Stimulated activated naive CD4-positive, alpha-beta T cell (primary cell): ENCODE measurements around the gene FAM120B.

Source experiments
- DNase-seq, 6 experiments: peaks; one replicate each; lab custom pipeline; 2025; lab: John Stamatoyannopoulos, UW

Gene FAM120B

GRCh38 chr6:170420791-170421776, 114.5 kb downstream of the FAM120B start:
- DNase-seq: no peak

- no peak for DNase-seq
These were observed 115.4 kb downstream of the FAM120B start for GRCh38 chr6:170421921-170422320.

DNA sequence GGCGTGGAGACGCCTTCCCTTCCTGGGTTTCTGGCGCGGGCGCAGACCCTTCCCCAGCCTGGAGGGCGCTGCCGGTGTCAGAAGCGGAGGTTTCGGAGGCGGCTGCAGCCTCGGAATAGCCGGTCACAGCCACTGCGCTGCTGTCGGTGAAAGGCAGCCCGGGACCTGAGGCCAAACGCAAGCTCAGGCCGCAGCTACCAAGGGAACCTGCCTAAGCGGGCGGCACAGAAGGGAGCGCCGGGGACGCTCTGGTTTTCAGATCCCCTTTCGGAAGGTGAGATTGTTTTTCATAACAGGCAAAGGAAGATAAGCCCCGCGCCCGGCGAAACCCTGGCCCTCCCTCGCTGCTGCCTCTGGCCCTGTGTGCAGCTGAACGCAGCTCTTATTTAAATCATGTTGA, 116.5 kb downstream of the FAM120B start:
- DNase-seq: no peak

DNA sequence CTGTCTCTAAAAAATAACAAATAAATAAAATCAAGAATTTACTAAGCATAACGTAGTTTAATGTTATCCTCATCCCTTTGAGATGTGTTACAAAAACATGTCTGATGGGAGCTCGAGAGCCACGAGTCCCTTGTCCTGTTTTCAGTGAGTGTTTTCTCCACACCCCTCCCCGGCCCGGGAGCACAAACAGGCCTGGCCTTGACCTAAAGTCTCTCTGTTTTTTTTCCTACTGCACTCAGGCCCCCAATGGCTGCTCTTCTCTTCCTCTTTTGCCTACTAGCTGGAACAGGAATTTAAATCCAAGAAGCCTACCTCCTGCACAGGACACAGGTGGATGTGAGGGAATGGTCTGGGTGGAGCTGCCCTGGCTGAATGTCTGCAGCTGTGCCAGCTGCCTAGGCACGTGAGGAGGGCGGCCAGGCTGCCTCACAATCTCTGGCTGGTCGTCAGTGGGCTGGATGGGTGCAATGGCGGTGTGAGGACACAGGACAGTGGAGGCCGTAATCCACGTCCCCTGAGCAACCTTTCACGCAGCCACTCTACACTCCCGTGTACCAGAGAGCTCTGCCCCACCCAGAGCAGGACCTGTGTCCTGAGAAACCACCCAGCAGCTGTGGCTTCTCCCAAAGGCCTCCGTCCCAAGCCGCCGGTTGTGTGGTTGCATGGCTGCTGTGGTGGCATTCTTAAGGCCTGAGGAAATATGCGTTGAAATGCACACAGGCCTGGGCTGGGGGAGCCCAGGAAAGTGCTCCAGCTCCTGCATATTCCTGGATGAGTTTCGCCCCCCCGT, 117.5 kb downstream of the FAM120B start:
- no peak for DNase-seq

GRCh38 chr6:170424604-170425126, 118.1 kb downstream of the FAM120B start:
- no peak for DNase-seq

DNA sequence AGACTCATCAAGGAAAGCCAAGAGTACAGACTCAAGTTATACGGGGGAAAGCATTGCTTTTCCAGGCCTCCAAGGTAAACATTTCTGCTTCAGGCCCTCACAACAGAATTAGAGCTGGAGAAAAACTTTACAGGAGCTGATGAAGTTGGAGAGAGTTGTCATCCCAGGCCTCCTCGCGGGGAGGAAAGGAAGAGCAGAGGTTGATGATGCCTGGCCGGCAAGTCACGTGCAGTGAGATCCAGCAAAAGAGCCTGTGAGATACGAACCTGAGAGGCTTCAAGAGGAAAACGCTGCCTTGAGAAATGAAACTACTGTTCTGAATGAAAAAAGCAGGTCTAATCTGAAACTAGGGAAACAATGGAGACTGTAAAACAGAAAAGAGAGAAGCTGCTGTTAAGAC, 122.9 kb downstream of the FAM120B start:
- no peak for DNase-seq

GRCh38 chr6:170433163-170434116, 126.9 kb downstream of the FAM120B start:
- DNase-seq: no peak

DNA sequence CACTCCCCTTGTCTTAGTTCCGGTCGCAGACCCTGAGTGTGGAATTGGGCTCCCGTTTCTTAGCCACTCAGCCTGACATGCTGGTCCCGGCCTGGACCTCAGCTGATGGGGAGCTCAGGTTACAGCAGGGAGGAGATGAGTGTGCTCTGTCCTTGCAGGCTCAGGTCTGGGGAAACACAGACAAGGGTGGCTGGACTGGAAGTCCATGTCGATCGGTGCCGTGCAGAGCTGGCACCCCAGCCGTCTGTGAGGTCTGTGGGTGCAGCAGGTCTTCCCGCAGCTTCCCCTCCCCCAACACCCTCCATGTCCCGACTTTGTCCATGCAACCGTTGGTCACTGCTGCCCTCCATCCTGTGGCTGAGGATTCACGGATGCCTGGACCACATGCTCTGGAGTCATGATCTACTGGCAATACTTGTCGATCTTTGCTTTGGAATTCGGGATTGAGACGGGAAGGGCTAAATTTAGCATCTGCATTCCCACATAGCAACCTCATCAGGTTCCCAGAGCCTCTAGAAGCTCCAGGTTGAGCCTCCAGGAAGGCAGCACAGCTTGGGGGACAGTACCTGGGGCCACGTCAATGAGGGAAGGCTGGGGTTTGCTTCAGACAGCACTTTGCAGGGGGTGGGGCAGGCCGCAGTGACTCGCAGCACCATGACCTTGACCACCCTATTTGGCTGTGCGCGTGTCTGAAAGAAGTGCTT, 127.7 kb downstream of the FAM120B start:
- DNase-seq: no peak

GRCh38 chr6:170434821-170435155, 128.2 kb downstream of the FAM120B start:
- DNase-seq: no peak

DNA sequence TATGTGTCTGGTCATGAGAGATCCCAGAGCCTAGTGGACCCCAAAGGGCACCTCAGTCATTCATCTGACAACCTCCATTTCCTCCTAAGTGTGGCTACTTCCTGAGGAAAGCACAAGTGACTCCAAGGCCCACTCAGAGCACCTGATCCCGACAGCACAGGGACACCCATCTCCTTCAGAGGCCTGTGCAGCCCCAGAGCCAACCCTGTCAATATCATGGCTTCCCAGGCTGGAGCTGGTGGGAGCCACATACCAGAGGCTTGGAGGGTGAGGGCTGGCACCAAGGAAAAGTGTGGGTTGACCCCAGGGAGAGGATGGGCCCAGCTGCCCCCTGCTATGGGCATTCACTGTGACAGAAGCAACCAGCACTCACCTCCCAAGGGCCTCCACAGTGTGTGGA, 129.2 kb downstream of the FAM120B start:
- DNase-seq: no peak

GRCh38 chr6:170436209-170436809, 129.8 kb downstream of the FAM120B start:
- no peak for DNase-seq

- no peak for DNase-seq
These were observed 131.3 kb downstream of the FAM120B start for GRCh38 chr6:170437719-170438401.

DNA sequence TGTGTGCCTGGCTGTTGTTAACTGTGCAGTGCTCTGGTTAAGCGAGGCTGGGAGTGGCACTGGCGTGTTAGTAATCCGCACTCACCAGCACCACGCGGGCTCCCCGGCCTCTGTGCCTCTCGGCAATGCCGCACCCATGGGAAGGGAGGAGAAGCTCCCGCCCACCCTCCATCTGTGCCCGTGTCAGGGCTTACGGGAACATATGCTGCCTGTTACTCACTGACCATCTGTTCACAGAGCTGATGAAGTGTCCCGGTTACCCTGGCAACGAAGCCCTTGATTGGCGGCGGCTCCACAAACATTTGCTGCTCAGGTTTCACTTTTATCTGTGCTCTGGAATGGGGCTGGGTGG, 131.8 kb downstream of the FAM120B start:
- DNase-seq: no peak

GRCh38 chr6:170438861-170439260, 132.3 kb downstream of the FAM120B start:
- DNase-seq: no peak

DNA sequence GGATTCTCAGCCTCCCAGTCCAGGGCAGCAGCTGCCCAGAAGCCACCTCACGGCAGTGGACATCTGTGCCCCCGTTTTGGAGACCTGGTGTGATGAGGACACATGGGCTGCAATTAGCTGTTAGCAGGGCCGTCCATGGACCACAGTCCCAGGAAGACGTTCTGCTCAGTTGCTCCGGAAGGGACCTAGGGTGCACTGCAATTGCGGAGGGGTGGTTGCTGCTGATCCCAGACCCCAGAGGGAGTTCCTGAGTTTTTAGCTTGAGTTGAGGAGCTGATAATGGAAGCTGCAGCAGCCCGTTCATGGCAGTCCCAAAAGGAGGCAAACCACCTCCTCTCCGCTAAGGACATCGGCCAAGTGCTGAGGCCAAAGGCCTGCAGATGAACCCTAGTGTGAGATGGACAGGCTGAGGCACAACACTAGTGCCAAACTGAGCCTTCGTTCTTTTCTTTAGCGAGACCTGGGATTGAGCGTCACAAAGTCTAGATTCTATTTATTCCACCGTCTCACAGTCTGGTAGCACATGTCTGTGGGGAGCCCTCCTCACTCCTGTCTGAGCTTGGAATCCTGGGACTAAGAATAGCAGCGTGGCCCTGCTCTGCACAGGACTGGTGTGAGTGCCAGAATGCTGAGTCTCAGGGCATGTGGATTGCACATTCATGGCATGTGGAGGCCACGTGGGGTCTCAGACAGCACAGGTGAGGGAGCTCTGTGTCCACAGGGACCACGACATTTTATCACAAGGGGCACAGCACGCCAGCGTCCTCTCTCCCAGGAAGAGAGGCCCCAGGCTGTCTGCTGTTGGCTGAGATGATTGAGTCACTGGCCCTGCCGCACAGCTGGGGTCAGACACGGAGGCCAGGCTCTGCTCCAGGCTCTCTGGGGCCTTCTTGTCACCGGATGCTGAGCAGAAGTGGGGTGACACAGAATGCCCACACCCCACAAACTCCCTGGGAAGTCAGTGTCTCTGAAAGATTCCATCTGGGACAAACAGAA, 133.1 kb downstream of the FAM120B start:
- no peak for DNase-seq

- DNase-seq: no peak
These were observed 133.9 kb downstream of the FAM120B start for GRCh38 chr6:170440437-170440836.

- no peak for DNase-seq
These were observed 134.8 kb downstream of the FAM120B start for GRCh38 chr6:170441316-170441715.

GRCh38 chr6:170442596-170442995, 136.0 kb downstream of the FAM120B start:
- no peak for DNase-seq

DNA sequence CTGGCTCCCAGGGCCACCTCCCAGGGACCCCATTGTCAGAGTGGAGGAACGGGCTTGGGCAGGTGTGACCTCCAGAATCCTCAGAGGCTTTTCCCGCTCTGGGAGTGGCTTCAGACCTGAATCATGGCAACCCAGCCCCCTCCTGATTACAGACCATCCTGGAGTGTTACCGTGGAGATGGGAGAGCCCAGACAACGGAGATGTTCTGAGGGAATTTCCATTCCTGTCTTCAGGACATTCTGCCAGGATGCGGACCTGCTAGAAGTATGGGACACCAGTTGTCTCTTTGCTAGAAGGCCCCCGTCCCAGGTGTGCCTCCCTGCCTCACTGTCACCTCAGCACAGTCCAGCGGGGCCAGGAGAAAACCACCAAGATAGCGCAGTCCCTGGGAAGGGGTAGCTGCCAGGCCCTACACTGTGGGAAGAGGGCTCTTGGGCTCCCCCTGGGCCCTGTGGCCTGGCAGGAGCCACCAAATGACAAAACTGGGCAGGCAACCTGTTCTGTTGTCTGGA, 136.6 kb downstream of the FAM120B start:
- DNase-seq: no peak
